RWPE2 (cell line): ENCODE measurements around the gene CACNA1D.

ENCODE experiments used
- ATAC-seq: fragments of 200-7000 bp; cut with Tn5 transposase; 3 replicates; pipeline ENCODE4 v1.9.1; 2021; ENCODE audit warnings: low read depth
- DNase-seq: peaks from one replicate; pipeline ENCODE4 v3.0.0-alpha.2; 2020; ENCODE audit warnings: low spot score
- H3K27ac ChIP-seq: fragments of 450-650 bp; 2 replicates; pipeline ENCODE4 v1.5.1; 2017; ENCODE audit warnings: mild to moderate bottlenecking; ENCODE audit not compliant: poor library complexity, severe bottlenecking
- H3K27me3 ChIP-seq: fragments of 250-450 bp; sonication (Bioruptor Pico); 2 replicates; pipeline ENCODE4 v1.5.1; 2021; ENCODE audit warnings: mild to moderate bottlenecking, moderate library complexity; ENCODE audit not compliant: insufficient read depth, poor library complexity, severe bottlenecking
- H3K36me3 ChIP-seq: fragments of 250-450 bp; sonication (Bioruptor Pico); 2 replicates; pipeline ENCODE4 v1.5.1; 2020; ENCODE audit warnings: low read depth, mild to moderate bottlenecking, moderate library complexity
- H3K4me1 ChIP-seq: fragments of 250-450 bp; sonication (Bioruptor Pico); 2 replicates; pipeline ENCODE4 v1.5.1; 2021; ENCODE audit warnings: mild to moderate bottlenecking, moderate library complexity; ENCODE audit not compliant: insufficient read depth, poor library complexity, severe bottlenecking
- H3K4me3 ChIP-seq: fragments of 250-450 bp; sonication (Bioruptor Pico); 2 replicates; pipeline ENCODE4 v1.5.1; 2021; ENCODE audit warnings: mild to moderate bottlenecking, moderate library complexity; ENCODE audit not compliant: severe bottlenecking
- H3K9me3 ChIP-seq: fragments of 250-450 bp; sonication (Bioruptor Pico); 2 replicates; pipeline ENCODE4 v1.5.1; 2021; ENCODE audit warnings: mild to moderate bottlenecking, moderate library complexity; ENCODE audit not compliant: severe bottlenecking
- CTCF ChIP-seq: fragments of 450-650 bp; IDR thresholded peaks from one replicate; pipeline ENCODE4 v1.5.1; 2017; ENCODE audit warnings: mild to moderate bottlenecking, moderate library complexity; ENCODE audit not compliant: poor library complexity, severe bottlenecking

The CACNA1D gene

GRCh38 chr3:53489787-53490458, 4.5 kb upstream of the CACNA1D start:
- DNase-seq (no peak), ATAC-seq (no peak)
- Histone ChIP-seq H3K4me1 (no peaks in the 10 kb centered on the region), H3K9me3 (no peaks in the 10 kb centered on the region), H3K4me3 (no peak overlapping the region), H3K27me3 (peaks cover 28% of the 10 kb centered on the region), H3K27ac (no peak overlapping the region), H3K36me3 (no peaks in the 10 kb centered on the region)
- no peak for TF ChIP-seq CTCF

DNA sequence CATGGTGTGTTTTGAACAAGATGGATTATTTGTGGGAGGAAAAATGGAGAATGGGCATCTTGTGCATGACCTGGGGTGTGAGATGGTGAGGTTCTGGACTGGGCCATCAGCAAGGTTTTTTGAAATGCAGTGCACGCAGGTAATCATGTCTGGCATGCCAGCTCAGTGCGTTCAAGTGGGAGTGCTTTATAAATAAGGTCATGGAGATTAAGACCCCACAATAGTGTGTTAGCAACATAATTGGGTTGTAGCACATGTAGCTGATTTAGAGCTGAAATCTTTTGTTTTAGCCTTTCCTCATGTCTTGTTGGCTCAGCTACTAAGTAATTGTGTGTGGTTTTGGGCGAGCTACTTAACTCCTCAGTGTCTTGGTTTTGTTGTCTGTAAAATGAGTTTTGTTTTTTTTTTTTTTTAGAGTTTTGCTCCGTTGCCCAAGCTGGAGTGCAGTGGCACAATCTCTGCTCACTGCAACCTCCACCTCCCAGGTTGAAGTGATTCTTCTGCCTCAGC, 3.9 kb upstream of the CACNA1D start:
- DNase-seq (no peak), ATAC-seq (no peak)
- H3K9me3 ChIP-seq, result no peaks in the 10 kb centered on the region
- no peak overlapping the region for H3K27ac ChIP-seq
- TF ChIP-seq CTCF, result no peak
- no peaks in the 10 kb centered on the region for H3K4me1 ChIP-seq
- no peak overlapping the region for H3K4me3 ChIP-seq
- no peaks in the 10 kb centered on the region for H3K36me3 ChIP-seq
- peaks cover 33% of the 10 kb centered on the region for H3K27me3 ChIP-seq

DNA sequence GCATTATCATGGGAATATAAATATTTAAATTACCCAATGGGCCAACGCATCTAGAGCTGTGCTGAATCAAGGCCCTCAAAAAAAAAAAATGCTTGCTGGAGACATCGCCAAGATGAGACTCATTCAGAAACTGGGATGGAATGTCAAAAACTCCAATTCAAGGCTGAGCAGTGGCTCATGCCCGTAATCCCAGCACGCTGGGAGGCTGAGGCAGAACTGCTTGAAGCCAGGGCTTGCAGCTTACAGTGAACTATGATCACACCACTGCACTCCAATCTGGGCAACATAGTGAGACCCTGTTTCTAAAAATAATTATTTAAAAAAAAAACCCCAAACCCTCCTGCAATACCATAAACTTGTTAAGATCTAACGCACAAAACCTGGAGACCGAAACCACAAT, 3.1 kb upstream of the CACNA1D start:
- H3K27ac ChIP-seq, result no peak overlapping the region
- TF ChIP-seq CTCF, result no peak
- H3K9me3 ChIP-seq, result no peaks in the 10 kb centered on the region
- ATAC-seq, result no peak
- DNase-seq, result no peak
- peaks cover 41% of the 10 kb centered on the region for H3K27me3 ChIP-seq
- H3K4me3 ChIP-seq, result no peak overlapping the region
- no peaks in the 10 kb centered on the region for H3K4me1 ChIP-seq
- H3K36me3 ChIP-seq, result no peaks in the 10 kb centered on the region

GRCh38 chr3:53493595-53493962, 832 bp upstream of the CACNA1D start:
- Histone ChIP-seq H3K27me3 (peaks cover 51% of the 10 kb centered on the region), H3K27ac (no peak overlapping the region), H3K9me3 (no peaks in the 10 kb centered on the region), H3K4me1 (no peaks in the 10 kb centered on the region), H3K4me3 (peak overlapping the region; percentile 49), H3K36me3 (no peaks in the 10 kb centered on the region)
- no peak for ATAC-seq
- no peak for DNase-seq
- no peak for TF ChIP-seq CTCF

DNA sequence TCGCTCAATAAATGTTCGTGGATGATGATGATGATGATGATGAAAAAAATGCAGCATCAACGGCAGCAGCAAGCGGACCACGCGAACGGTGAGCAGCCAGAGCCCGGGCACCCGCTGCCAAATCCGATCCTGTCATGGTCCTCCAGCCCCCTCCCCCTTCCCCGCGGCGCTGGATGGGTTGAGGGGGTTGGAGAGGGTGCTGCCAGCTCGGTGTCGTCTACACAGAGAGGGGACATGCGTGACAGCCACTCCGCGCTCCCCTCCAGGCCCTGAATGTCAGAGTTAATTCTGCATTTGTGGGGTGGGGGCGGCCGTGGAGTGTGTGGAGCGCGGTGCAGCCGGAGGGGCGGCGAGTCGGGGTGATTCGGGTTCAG, 722 bp downstream of the CACNA1D start:
- TF ChIP-seq CTCF, result no peak
- no peak for DNase-seq
- no peaks in the 10 kb centered on the region for H3K4me1 ChIP-seq
- no peaks in the 10 kb centered on the region for H3K9me3 ChIP-seq
- no peak overlapping the region for H3K27ac ChIP-seq
- no peaks in the 10 kb centered on the region for H3K36me3 ChIP-seq
- ATAC-seq, result no peak
- peak overlapping the region; percentile 7 for H3K4me3 ChIP-seq
- peaks cover 48% of the 10 kb centered on the region for H3K27me3 ChIP-seq
